GM23338 (cell line): ENCODE measurements around the gene TBC1D5. TPM values are rescaled to one million over a fixed set of nuclear protein-coding genes. Genes with fewer than 3 reads are reported as not detected.

Experiments used
- ATAC-seq: fragments of 200-7000 bp; cut with Tn5 transposase; 3 replicates; pipeline ENCODE4 v1.9.1; 2020
- DNase-seq: peaks from one replicate; pipeline ENCODE4 v3.0.0-alpha.2; 2015; ENCODE audit warnings: low spot score
- H2AFZ ChIP-seq: fragments of 200-600 bp; sonication (generic); 2 replicates; pipeline ENCODE4 v1.8.0; 2016; ENCODE audit warnings: antibody characterized with exemption, mild to moderate bottlenecking, moderate library complexity
- H3F3A ChIP-seq: fragments of 200-600 bp; sonication (generic); replicated peaks from 2 replicates; pipeline ENCODE4 v1.8.0; 2017; ENCODE audit warnings: antibody characterized with exemption, mixed run types, low read depth
- H3K27ac ChIP-seq: fragments of 200-600 bp; sonication (generic); 2 replicates; pipeline ENCODE4 v1.6.1; 2016; ENCODE audit warnings: low read depth
- H3K27me3 ChIP-seq: fragments of 200-600 bp; sonication (generic); 2 replicates; pipeline ENCODE4 v1.8.0; 2016; ENCODE audit warnings: mild to moderate bottlenecking, mixed run types, moderate library complexity; ENCODE audit not compliant: insufficient read depth
- H3K36me3 ChIP-seq: fragments of 200-600 bp; sonication (generic); 2 replicates; pipeline ENCODE4 v1.8.0; 2016; ENCODE audit warnings: mild to moderate bottlenecking; ENCODE audit not compliant: insufficient read depth
- H3K4me1 ChIP-seq: fragments of 200-600 bp; sonication (generic); 2 replicates; pipeline ENCODE4 v1.8.0; 2016; ENCODE audit warnings: mild to moderate bottlenecking, moderate library complexity; ENCODE audit not compliant: insufficient read depth
- H3K4me2 ChIP-seq: fragments of 200-600 bp; sonication (generic); 2 replicates; pipeline ENCODE4 v1.7.1; 2017; ENCODE audit warnings: mixed run types
- H3K4me3 ChIP-seq: fragments of 200-600 bp; sonication (generic); 2 replicates; pipeline ENCODE4 v1.6.1; 2016; ENCODE audit warnings: mixed run types
- H3K79me2 ChIP-seq: fragments of 200-600 bp; sonication (generic); replicated peaks from 2 replicates; pipeline ENCODE4 v1.8.0; 2017; ENCODE audit warnings: mild to moderate bottlenecking; ENCODE audit not compliant: insufficient read depth
- H3K9me2 ChIP-seq: fragments of 200-600 bp; sonication (generic); 2 replicates; pipeline ENCODE4 v1.8.0; 2017; ENCODE audit not compliant: insufficient read depth
- H4K20me1 ChIP-seq: fragments of 200-600 bp; sonication (generic); replicated peaks from 2 replicates; pipeline ENCODE4 v1.8.0; 2017; ENCODE audit warnings: mild to moderate bottlenecking; ENCODE audit not compliant: insufficient read depth
- H3K27ac Mint-ChIP-seq: 2 replicates; pipeline ENCODE4 v1.8.0; 2020; ENCODE audit warnings: inconsistent platforms, mild to moderate bottlenecking, moderate library complexity, mixed read lengths
- H3K27me3 Mint-ChIP-seq: 3 replicates; pipeline ENCODE4 v1.8.0; 2022; ENCODE audit warnings: low read depth, mild to moderate bottlenecking, moderate library complexity, mixed read lengths, inconsistent platforms; ENCODE audit not compliant: insufficient read depth, poor library complexity
- H3K36me3 Mint-ChIP-seq: 3 replicates; pipeline ENCODE4 v1.8.0; 2021; ENCODE audit warnings: low read depth, mild to moderate bottlenecking, inconsistent platforms, moderate library complexity, mixed read lengths
- H3K4me1 Mint-ChIP-seq: 3 replicates; pipeline ENCODE4 v1.8.0; 2020; ENCODE audit warnings: mild to moderate bottlenecking, inconsistent platforms, mixed read lengths
- H3K4me3 Mint-ChIP-seq: 3 replicates; pipeline ENCODE4 v1.8.0; 2021; ENCODE audit warnings: moderate library complexity, mild to moderate bottlenecking, inconsistent platforms, mixed read lengths
- H3K9me3 Mint-ChIP-seq: 3 replicates; pipeline ENCODE4 v1.8.0; 2020; ENCODE audit warnings: moderate library complexity, mild to moderate bottlenecking, inconsistent platforms, mixed read lengths
- JUNB ChIP-seq: IDR thresholded peaks from one replicate; pipeline ENCODE4 v1.6.1; 2016; ENCODE audit warnings: antibody characterized with exemption; ENCODE audit not compliant: unreplicated experiment
- NANOG ChIP-seq: IDR thresholded peaks from 2 replicates; pipeline ENCODE4 v1.6.1; 2016; ENCODE audit warnings: antibody characterized with exemption, borderline replicate concordance
- REST ChIP-seq: IDR thresholded peaks from one replicate; pipeline ENCODE4 v1.6.1; 2018; ENCODE audit warnings: antibody characterized with exemption; ENCODE audit not compliant: unreplicated experiment
- STAT1 ChIP-seq: IDR thresholded peaks from one replicate; pipeline ENCODE4 v1.6.1; 2016; ENCODE audit warnings: antibody characterized with exemption; ENCODE audit not compliant: unreplicated experiment
- ZNF114 ChIP-seq: fragments of 250-450 bp; sonication (Bioruptor Pico); IDR thresholded peaks from 2 replicates; pipeline ENCODE4 v1.5.0; 2020; ENCODE audit warnings: mild to moderate bottlenecking, moderate library complexity
- ZNF462 ChIP-seq: fragments of 250-450 bp; sonication (Bioruptor Pico); IDR thresholded peaks from 2 replicates; pipeline ENCODE4 v1.5.0; 2020; ENCODE audit warnings: mild to moderate bottlenecking, moderate library complexity
- polyA plus RNA-seq: library from polyadenylated mRNA; unstranded; fragments of >200 nt; fragmentation: Nextera tagmentation; extraction: Ambion mirVana; gene quantifications from 2 replicates; pipeline ENCODE4 v1.2.1, GENCODE V29; 2016
- total RNA-seq: library from RNA; depleted of rRNA; stranded (reverse); fragments of >200 nt; shearing (Covaris generic); gene quantifications from 2 replicates; pipeline ENCODE4 v1.2.3, GENCODE V29; 2014

Gene TBC1D5
- total and polyA plus RNA-seq, 2 experiments from 2014 or later = 21.8 to 48.1 TPM

- no peak for TF ChIP-seq ZNF462 (CRISPR knock-in tag)
- TF ChIP-seq ZNF114 = no peak
- no peak for TF ChIP-seq NANOG
These were observed 548.3 kb downstream of the TBC1D5 start (continued) for GRCh38 chr3:17194116-17194515.

DNA sequence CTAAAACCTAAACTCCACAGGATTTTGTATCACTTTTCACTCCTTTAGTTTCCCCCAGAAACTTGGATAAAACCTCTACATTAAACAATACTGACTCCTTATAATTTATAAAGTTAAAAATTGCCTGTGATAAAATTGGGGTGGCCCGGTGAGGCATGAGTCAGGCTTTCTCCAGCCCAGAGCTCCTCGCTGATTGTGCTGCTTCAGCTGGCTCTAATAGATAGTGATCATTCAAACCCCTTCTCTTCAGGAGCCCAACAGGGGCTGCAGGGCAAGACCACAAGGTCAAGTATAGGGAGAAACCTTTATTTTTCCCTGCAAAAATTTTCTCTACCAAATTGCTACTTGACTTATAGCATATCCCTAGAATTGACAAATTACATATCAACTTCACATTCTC lies 549.4 kb downstream of the TBC1D5 start:
- Mint-ChIP-seq H3K4me3 (no peak overlapping the region), H3K27ac (peak overlapping the region; percentile 74), H3K27me3 (peaks cover 2% of the 10 kb centered on the region), H3K9me3 (no peaks in the 10 kb centered on the region), H3K36me3 (no peaks in the 10 kb centered on the region), H3K4me1 (peaks cover 26% of the 10 kb centered on the region; the same call in 2 of the 3 replicates)
- Histone ChIP-seq H3K27ac (no peak overlapping the region), H3K4me1 (peaks cover 7% of the 10 kb centered on the region), H3K4me3 (no peak overlapping the region), H3K36me3 (no peaks in the 10 kb centered on the region), H4K20me1 (no peaks in the 10 kb centered on the region), H3F3A (no peaks in the 10 kb centered on the region), H3K9me2 (no peaks in the 10 kb centered on the region), H3K27me3 (no peaks in the 10 kb centered on the region), H2AFZ (no peak overlapping the region), H3K4me2 (0 out of 2 replicates have a peak overlapping the region, but pooled peaks have one; percentile 6), H3K79me2 (no peaks in the 10 kb centered on the region)
- DNase-seq (no peak), ATAC-seq (peak; percentile 57)
- TF ChIP-seq STAT1 (no peak), JUNB (no peak), REST (no peak), NANOG (no peak), ZNF462 (CRISPR knock-in tag) (no peak)
